ENCODE results near the gene RAB8B. TPM values are rescaled to one million over a fixed set of nuclear protein-coding genes. Genes with fewer than 3 reads are reported as not detected.

Gene RAB8B
- total and polyA plus RNA-seq, 5 donors = 7.2 to 21.5 (median 17.3) TPM

DNA sequence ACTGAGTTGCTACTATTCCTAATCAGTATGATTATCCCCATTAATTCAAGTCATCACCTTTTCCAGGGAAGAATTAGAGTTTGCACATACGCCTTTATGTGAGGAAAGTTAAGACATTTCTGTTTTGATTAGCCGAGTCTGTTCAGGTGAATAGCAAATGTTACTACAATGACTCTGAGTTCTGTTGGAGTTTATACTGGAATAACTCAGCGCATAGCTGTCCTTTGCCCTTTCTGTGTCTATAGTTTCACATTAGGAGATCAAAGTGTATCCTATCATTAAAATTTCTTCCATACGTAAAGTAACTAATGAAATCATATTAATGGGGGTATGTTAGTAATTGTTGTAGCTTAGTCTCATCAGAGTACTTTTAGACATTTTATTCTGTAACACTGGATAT, 4.9 kb downstream of the RAB8B start:
- H3K4me3 ChIP-seq (ENCODE audit: low read length) = no peak overlapping the region
- no peaks in the 10 kb centered on the region for H3K27me3 ChIP-seq (ENCODE audit: control insufficient read depth, insufficient read depth)
- H3K9me3 ChIP-seq (ENCODE audit: control insufficient read depth, low read length) = no peaks in the 10 kb centered on the region
- no peak for DNase-seq
- H3K27ac ChIP-seq (ENCODE audit: low read length) = no peak overlapping the region
- WGBS = 70% methylated on average over 4 of the region's 4 CpGs
- intact Hi-C loops (cut with DNase I) = loop anchor here in 1 of 4 donors (10.0 kb wide), 1 partner anchor 60 kb away; no protein-coding TSS in a partner anchor
- ATAC-seq = no peak
- H3K4me1 ChIP-seq (ENCODE audit: control insufficient read depth, insufficient read depth, low read length) = peaks cover 3% of the 10 kb centered on the region

DNA sequence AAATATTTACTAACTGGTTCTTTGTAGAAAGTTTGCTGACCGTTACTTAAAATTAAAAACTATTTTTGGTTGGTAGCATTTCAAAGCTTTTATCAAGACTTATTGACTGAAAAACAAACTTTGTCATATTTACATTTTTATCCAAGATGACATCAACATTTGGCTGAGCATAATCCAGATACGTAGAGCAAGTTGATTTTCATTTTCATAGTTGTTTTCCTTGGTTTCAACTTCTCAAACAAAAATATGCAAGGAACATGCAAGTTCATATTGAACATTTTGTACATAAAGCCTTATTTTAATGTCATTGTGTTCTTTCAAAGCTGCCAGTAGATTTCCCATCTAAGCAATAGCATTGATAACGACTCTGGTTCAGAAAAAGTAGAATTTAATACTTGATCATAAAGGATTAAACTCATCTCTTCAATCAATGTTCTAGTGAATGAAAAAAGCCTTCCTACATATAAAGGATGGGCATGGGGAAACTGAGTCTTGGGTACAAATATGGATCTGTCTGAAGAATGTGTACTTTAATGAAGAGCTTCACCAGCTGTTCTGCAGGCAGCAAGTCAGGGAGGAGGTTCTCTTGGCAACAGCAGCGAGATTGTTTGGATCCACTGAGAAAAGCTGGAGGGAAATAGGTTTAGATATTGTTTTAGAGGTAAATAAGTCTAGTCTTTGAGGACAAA, 5.6 kb downstream of the RAB8B start:
- no peaks in the 10 kb centered on the region for H3K9me3 ChIP-seq (ENCODE audit: control insufficient read depth, low read length)
- no peaks in the 10 kb centered on the region for H3K27me3 ChIP-seq (ENCODE audit: control insufficient read depth, insufficient read depth)
- no peak overlapping the region for H3K4me3 ChIP-seq (ENCODE audit: low read length)
- ATAC-seq (no peak), DNase-seq (no peak)
- intact Hi-C loops (cut with DNase I) = loop anchor here in 1 of 4 donors (10.0 kb wide), 1 partner anchor 60 kb away; no protein-coding TSS in a partner anchor
- WGBS = 49% methylated on average over 4 of the region's 4 CpGs
- peaks cover 4% of the 10 kb centered on the region for H3K4me1 ChIP-seq (ENCODE audit: control insufficient read depth, insufficient read depth, low read length)
- peak overlapping the region; percentile 45 for H3K27ac ChIP-seq (ENCODE audit: low read length)

DNA sequence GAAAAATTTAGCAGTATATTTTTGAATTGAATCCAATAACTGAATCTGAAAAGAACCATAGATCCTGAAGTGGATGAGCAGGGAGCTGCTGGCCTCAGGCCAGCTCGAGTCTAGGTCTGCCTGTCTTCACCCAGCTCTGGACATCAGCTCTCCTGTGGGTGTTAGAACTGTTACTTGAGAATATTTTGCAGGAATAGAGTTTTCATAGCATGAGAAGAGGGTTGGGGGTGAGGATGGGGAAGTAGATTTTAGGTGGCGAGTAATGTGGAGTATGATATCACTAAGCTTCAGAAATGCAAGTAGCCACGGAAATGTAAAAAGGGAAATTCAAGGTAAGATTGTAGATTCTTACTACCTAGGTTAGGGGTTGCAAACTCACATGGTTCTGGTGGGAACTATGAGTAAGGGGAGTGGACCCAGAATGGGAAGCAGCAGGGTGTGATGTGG, 6.2 kb downstream of the RAB8B start:
- H3K4me3 ChIP-seq (ENCODE audit: low read length) = no peak overlapping the region
- ATAC-seq (no peak), DNase-seq (peak in 2 of 3 donors; percentile 59 to 77)
- H3K4me1 ChIP-seq (ENCODE audit: control insufficient read depth, insufficient read depth, low read length) = peaks cover 7% of the 10 kb centered on the region
- no peaks in the 10 kb centered on the region for H3K27me3 ChIP-seq (ENCODE audit: control insufficient read depth, insufficient read depth)
- H3K9me3 ChIP-seq (ENCODE audit: control insufficient read depth, low read length) = no peaks in the 10 kb centered on the region
- peak overlapping the region; percentile 45 for H3K27ac ChIP-seq (ENCODE audit: low read length)
- intact Hi-C loops (cut with DNase I) = loop anchor here in 1 of 4 donors (10.0 kb wide), 1 partner anchor 59 kb away; no protein-coding TSS in a partner anchor
- 67% methylated on average over 3 of the region's 3 CpGs for WGBS

DNA sequence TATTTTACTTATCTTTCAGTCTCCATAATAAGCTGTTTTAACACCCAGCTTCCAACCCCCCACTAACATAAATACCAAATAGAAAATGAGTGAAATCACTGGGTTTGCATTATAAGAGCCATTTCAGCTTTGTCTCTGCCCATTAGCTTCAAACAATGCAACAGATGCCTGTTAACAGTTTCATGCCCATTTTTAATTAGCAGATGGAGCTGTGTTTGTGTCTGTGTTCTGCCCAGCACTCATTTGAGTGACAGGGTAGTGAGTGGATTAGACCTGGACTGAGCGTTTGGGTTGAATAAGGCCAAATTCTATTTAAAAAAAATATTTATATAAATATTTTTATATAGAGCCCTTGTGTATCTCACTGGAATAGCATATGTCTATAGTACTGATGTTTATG, 7.4 kb downstream of the RAB8B start:
- 61% methylated on average over 1 of the region's 1 CpG for WGBS
- Histone ChIP-seq H3K27me3 (ENCODE audit: control insufficient read depth, insufficient read depth) (no peaks in the 10 kb centered on the region), H3K27ac (ENCODE audit: low read length) (peak overlapping the region; percentile 52), H3K9me3 (ENCODE audit: control insufficient read depth, low read length) (no peaks in the 10 kb centered on the region), H3K4me3 (ENCODE audit: low read length) (no peak overlapping the region), H3K4me1 (ENCODE audit: control insufficient read depth, insufficient read depth, low read length) (peaks cover 12% of the 10 kb centered on the region)
- intact Hi-C loops (cut with DNase I) = loop anchor here in 1 of 4 donors (10.0 kb wide), 1 partner anchor 58 kb away; no protein-coding TSS in a partner anchor
- DNase-seq (no peak), ATAC-seq (no peak)

DNA sequence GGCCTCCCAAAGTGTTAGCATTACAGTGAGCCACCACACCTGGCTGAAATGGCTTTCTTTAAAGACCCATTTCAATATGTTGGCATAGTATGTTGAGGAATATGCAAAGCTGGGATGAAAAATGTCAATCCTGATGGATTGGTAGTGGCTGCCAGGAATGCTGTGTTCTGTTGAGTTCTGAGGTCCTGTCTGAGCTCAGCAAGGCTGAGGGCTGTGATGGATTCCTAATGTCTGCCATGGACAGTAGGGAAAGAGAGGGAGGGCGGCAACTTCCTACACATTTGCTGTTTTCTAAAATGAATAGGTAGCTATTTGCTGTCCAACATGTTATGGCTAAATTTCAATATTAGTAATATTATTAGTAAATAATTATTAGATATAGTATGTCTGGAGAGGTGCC, 8.2 kb downstream of the RAB8B start:
- H3K4me1 ChIP-seq (ENCODE audit: control insufficient read depth, insufficient read depth, low read length) = peaks cover 9% of the 10 kb centered on the region

DNA sequence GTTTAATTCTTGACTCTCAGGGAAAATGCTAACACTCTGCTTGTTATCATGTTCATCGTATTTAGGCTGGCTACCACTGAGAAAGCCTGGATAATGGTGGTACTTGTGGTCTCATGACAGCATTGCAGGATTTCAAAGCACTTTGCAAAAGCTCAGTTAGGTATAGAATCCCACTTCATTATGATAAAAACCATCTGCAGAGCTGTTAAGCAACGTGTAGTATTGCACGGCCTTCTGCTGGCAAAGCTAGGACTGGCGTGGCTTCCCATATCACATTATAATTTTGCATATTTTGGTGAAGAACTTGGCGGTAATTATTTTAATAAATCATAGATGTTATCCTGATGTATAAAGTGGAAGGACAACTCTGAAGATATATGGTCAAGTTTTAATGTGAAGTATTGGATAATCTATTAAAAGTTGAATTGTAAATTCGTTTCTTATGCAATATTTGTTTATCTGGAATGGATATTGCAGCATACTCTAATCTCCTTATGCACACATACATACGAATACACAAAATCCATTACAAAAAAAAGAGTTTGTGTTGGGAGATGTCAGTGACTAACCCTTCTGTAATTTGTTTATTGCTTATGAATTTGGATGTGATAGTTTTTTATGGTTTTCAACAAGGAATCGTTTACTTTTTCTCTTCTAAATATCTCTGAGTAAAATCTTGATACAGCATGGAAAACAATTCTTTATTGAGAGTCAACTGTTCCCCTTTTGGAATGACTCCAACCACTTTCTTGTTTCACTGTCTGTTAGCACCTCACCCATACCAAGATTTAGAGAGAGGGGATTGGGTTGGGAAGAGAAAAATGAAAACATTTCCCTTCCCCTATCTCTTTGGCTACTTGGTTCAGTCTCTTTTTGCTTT, 9.2 kb downstream of the RAB8B start:
- H3K9me3 ChIP-seq (ENCODE audit: control insufficient read depth, low read length) = no peaks in the 10 kb centered on the region
- H3K27me3 ChIP-seq (ENCODE audit: control insufficient read depth, insufficient read depth) = no peaks in the 10 kb centered on the region
- 56% methylated on average over 8 of the region's 8 CpGs for WGBS
- DNase-seq (peak in 1 of 3 donors; percentile 36), ATAC-seq (no peak)
- peaks cover 9% of the 10 kb centered on the region for H3K4me1 ChIP-seq (ENCODE audit: control insufficient read depth, insufficient read depth, low read length)
- intact Hi-C loops (cut with DNase I) = loop anchor here in 1 of 4 donors (10.0 kb wide), 1 partner anchor 56 kb away; no protein-coding TSS in a partner anchor
- no peak overlapping the region for H3K4me3 ChIP-seq (ENCODE audit: low read length)
- no peak overlapping the region for H3K27ac ChIP-seq (ENCODE audit: low read length)

More for the DNA sequence above, 8.2 kb downstream of the RAB8B start:
- no peak for DNase-seq
- intact Hi-C loops (cut with DNase I) = loop anchor here in 1 of 4 donors (10.0 kb wide), 1 partner anchor 57 kb away; no protein-coding TSS in a partner anchor
- no peaks in the 10 kb centered on the region for H3K27me3 ChIP-seq (ENCODE audit: control insufficient read depth, insufficient read depth)
- H3K27ac ChIP-seq (ENCODE audit: low read length) = no peak overlapping the region
- WGBS = 98% methylated on average over 1 of the region's 1 CpG
- H3K9me3 ChIP-seq (ENCODE audit: control insufficient read depth, low read length) = no peaks in the 10 kb centered on the region
- ATAC-seq = no peak
- no peak overlapping the region for H3K4me3 ChIP-seq (ENCODE audit: low read length)

DNA sequence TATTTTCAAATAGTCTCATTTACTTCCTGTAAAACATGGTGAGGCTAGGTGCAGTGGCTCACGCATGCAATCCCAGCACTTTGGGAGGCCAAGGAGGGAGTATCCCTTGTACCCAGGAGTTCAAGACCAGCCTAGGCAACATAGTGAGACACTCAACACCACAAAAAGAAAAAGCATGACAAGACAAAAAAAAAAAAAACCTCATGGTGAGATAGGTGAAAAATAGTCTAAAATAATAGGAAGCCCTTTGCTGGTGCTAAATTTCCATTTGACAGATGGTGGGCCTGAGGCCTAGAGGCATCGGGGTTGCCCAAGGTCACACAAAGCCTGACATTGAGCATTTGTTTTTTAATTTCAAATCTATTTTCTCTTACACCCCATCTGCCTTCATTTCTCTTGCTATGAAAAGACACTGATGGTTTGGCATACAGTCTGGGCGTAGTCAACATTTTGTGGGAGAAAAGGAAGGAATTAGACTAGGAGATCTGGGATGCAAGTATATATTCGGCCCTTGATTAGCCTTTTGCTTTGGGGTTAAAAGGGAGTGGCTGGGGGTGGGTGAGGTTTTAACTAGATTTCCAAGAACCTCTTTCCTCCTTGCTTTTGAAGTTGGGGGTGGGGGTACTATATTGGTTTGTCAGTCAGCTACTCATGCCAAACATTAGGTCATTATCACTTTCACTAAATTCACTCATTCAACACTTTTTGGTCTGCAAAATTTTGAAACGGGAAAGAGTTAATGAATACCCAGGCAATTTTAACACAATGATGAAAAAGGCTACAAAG, 11.3 kb downstream of the RAB8B start:
- ATAC-seq (no peak), DNase-seq (no peak)
- Histone ChIP-seq H3K9me3 (ENCODE audit: control insufficient read depth, low read length) (no peaks in the 10 kb centered on the region), H3K27me3 (ENCODE audit: control insufficient read depth, insufficient read depth) (no peaks in the 10 kb centered on the region), H3K27ac (ENCODE audit: low read length) (no peak overlapping the region), H3K4me1 (ENCODE audit: control insufficient read depth, insufficient read depth, low read length) (peaks cover 10% of the 10 kb centered on the region), H3K4me3 (ENCODE audit: low read length) (no peak overlapping the region)
- intact Hi-C loops (cut with DNase I) = no loop called here
- WGBS = 91% methylated on average over 5 of the region's 5 CpGs

DNA sequence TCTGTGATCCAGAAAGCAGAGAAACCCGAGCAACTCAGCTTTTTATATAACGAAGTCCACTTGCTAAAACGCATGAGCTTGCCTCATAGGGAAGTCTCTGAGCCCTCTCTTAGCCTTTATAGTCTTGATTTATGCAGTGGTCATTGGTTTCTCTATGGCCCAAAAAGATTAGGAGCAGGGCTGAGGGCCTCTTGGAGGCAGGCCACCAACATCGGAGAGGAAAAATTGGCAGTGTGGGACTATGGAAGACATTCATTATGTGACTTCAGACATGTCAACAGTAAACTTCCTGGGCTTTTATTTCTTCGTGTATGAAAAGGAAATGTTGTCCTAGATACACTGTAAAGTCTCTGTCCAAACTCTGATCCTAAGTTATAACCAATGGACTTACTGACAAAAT, 13.5 kb downstream of the RAB8B start:
- ATAC-seq (no peak), DNase-seq (peak in 1 of 3 donors; percentile 41)
- Histone ChIP-seq H3K4me1 (ENCODE audit: control insufficient read depth, insufficient read depth, low read length) (peaks cover 14% of the 10 kb centered on the region), H3K4me3 (ENCODE audit: low read length) (no peak overlapping the region), H3K27ac (ENCODE audit: low read length) (no peak overlapping the region), H3K27me3 (ENCODE audit: control insufficient read depth, insufficient read depth) (no peaks in the 10 kb centered on the region), H3K9me3 (ENCODE audit: control insufficient read depth, low read length) (no peaks in the 10 kb centered on the region)
- intact Hi-C loops (cut with DNase I) = no loop called here
- 60% methylated on average over 5 of the region's 5 CpGs for WGBS

DNA sequence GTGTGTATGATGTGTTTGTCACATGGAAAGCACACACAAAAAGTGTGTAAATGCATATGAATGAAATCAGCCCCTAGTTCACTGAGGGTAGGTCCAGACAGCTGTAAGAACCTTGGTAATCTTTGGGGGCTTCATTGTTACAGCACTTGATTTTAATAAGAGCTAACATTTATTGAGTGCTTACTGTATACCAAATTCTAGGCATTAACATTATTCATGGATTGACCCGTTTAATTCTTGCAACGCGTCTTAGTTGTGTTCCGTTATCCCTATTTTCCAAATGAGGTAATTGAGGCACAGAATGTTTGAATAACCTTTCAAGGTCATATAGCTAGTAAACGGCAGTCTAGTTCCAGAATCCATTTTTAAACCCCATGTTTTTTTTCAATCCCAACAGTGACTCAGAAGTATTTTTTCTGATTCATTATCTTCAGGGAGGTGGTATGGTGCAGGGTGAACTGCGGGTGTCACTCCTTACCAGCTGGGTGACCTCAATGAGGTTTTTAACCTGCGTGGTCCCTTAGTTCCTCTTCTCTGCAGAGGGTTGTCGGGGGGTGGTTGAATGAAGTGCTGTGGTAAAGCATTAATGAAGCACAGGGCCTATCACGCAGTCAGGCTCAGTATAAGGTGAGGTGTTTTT, 14.2 kb downstream of the RAB8B start:
- no peak overlapping the region for H3K27ac ChIP-seq (ENCODE audit: low read length)
- DNase-seq (no peak), ATAC-seq (no peak)
- peaks cover 14% of the 10 kb centered on the region for H3K4me1 ChIP-seq (ENCODE audit: control insufficient read depth, insufficient read depth, low read length)
- no peaks in the 10 kb centered on the region for H3K9me3 ChIP-seq (ENCODE audit: control insufficient read depth, low read length)
- no peak overlapping the region for H3K4me3 ChIP-seq (ENCODE audit: low read length)
- H3K27me3 ChIP-seq (ENCODE audit: control insufficient read depth, insufficient read depth) = no peaks in the 10 kb centered on the region
- WGBS = 87% methylated on average over 9 of the region's 9 CpGs
- intact Hi-C loops (cut with DNase I) = no loop called here

DNA sequence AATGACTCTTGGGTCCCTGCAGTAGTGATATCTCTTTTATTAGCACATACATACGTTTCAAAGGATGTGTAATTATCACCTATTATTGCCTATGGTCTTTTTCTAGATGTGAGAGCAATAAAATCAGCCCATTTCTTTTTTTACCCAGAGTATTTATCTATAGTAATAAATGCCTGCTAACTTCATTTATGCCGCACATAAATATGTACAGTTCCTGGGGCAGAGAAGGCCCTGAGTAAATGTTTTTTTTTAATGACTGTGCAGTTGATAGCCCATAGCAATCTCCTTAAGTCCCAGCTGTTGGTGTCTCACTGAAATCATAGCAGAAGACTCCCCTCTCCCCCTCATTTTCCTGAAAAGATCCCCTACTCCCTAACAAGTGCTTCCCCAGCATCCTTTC, 16.7 kb downstream of the RAB8B start:
- no peak overlapping the region for H3K27ac ChIP-seq (ENCODE audit: low read length)
- ATAC-seq (no peak), DNase-seq (no peak)
- WGBS = 87% methylated on average over 2 of the region's 2 CpGs
- H3K4me1 ChIP-seq (ENCODE audit: control insufficient read depth, insufficient read depth, low read length) = peaks cover 13% of the 10 kb centered on the region
- intact Hi-C loops (cut with DNase I) = no loop called here
- no peak overlapping the region for H3K4me3 ChIP-seq (ENCODE audit: low read length)
- no peaks in the 10 kb centered on the region for H3K9me3 ChIP-seq (ENCODE audit: control insufficient read depth, low read length)
- H3K27me3 ChIP-seq (ENCODE audit: control insufficient read depth, insufficient read depth) = no peaks in the 10 kb centered on the region
